Right forelimb (tissue), 1 donor: Measurements from ENCODE around the gene PCBP1.

Experiments
- DNase-seq: peaks from one replicate; pipeline ENCODE4 v3.0.0-alpha.2; 2018

PCBP1 gene

GRCh38 chr2:70083344-70084156 is 3.7 kb upstream of the PCBP1 start:
- DNase-seq: no peak

GRCh38 chr2:70084973-70085710 is 2.1 kb upstream of the PCBP1 start:
- DNase-seq: no peak

DNA sequence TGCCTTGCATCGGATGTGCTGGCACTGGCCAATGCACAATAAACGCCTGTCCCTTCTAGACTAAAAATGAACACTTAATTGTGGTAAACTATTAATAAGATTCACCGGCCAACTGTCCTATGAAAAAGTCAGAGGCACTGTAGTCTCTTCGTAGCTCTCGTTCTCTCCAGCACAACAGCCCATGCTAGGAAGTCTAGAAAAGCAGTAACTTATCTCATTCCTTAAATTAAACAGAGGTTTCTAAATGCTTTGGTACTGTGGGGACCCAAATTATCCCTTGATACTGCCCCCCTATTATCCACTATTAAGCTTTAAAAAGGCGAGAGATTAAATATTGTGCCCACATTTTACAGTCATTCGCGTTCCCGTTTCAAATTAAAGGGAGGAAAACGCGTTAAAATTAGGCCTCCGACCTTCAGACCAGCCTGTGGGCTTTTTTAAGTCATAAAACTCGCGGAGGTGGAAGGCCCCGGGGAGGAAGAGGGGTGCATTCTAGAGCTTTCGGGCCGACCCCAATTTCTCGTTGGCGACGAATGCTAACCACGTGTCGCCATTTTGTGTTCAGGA is 1.5 kb upstream of the PCBP1 start:
- no peak for DNase-seq

- peak; percentile 92 for DNase-seq
These were observed 919 bp upstream of the PCBP1 start for GRCh38 chr2:70086278-70086837.

DNA sequence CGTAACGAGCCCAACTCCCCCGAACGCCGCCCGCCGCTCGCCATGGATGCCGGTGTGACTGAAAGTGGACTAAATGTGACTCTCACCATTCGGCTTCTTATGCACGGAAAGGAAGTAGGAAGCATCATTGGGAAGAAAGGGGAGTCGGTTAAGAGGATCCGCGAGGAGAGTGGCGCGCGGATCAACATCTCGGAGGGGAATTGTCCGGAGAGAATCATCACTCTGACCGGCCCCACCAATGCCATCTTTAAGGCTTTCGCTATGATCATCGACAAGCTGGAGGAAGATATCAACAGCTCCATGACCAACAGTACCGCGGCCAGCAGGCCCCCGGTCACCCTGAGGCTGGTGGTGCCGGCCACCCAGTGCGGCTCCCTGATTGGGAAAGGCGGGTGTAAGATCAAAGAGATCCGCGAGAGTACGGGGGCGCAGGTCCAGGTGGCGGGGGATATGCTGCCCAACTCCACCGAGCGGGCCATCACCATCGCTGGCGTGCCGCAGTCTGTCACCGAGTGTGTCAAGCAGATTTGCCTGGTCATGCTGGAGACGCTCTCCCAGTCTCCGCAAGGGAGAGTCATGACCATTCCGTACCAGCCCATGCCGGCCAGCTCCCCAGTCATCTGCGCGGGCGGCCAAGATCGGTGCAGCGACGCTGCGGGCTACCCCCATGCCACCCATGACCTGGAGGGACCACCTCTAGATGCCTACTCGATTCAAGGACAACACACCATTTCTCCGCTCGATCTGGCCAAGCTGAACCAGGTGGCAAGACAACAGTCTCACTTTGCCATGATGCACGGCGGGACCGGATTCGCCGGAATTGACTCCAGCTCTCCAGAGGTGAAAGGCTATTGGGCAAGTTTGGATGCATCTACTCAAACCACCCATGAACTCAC is 673 bp downstream of the PCBP1 start:
- DNase-seq: peak; percentile 70

DNA sequence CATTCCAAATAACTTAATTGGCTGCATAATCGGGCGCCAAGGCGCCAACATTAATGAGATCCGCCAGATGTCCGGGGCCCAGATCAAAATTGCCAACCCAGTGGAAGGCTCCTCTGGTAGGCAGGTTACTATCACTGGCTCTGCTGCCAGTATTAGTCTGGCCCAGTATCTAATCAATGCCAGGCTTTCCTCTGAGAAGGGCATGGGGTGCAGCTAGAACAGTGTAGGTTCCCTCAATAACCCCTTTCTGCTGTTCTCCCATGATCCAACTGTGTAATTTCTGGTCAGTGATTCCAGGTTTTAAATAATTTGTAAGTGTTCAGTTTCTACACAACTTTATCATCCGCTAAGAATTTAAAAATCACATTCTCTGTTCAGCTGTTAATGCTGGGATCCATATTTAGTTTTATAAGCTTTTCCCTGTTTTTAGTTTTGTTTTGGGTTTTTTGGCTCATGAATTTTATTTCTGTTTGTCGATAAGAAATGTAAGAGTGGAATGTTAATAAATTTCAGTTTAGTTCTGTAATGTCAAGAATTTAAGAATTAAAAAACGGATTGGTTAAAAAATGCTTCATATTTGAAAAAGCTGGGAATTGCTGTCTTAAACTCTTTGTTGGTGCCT is 1.4 kb downstream of the PCBP1 start:
- DNase-seq: no peak

DNA sequence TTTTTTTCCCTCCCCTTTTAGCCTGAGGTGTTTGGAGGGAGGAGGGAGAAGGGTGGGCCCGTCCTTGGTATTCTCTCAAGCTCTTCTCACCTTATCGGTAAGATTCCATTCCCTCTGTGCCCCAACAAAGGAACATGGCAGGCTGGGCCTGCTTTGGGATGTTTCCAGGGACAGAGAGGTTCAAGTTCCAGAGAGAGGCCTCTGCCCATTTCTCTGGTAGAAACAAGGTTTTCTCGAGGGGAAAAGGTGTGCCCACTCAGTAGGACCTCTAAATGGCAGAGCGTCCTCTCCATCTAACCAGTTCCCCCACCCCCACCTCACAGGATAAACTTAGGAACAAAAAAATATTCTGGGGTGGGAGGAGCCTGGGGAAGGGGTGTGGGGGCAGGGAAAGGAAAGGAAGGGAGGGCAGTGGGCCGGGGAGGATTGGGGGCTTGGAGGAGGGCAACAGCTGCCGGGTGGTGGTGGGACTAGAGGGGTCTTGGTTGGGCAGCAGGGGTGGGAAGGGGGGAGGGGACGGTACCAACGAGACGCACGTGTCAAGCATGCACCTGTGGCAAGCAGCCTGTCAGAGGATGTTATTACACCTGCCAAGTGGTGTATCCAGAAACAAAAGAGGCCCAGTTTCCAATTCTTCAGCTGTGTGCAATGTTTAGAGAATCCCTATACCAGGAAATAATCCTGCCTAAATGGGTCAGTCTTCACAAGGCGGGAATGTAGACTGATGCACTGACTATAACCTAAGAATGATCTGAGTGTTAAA is 2.1 kb downstream of the PCBP1 start:
- peak; percentile 64 for DNase-seq

- no peak for DNase-seq
These were observed 2.8 kb downstream of the PCBP1 start for GRCh38 chr2:70089983-70090525.

- DNase-seq: no peak
These were observed 3.5 kb downstream of the PCBP1 start for GRCh38 chr2:70090706-70091334.

DNA sequence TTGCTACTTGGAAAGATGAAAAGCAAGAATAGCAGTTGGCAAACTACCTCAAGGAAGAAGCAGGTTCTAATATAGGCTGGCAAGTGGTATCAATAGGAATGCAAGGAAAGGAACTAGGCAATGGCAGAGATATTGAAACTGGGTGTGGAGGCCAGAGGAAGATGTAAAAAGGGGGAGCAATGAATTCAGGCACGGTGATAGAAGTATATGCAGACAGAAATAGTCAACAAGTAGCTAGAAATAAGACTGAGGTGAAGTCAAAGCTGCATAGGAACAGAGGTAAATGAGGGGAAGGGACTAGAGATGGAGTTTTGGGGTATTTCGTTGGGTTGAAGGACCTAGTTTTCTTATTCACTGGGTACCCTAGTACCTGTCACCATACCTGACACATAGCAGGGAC is 4.1 kb downstream of the PCBP1 start:
- no peak for DNase-seq

DNA sequence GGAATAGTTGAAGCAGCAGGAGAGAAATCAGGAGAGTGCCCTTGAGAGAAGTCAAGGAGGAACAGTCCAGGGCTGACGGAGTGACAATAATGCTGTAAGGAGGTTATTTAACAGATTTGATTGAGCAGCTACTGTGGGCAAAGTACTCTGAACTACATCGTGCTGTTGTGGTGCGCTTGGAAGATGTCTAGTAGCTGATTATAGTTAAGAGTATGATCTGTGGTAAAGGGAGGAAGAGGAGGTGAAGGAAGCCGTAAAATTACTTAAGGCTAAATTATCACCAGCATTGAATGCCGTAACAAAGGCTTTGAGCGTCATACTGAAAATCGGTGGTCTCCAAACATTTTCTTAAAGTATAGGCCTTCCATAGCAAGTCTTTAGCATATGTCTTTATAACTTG is 4.5 kb downstream of the PCBP1 start:
- no peak for DNase-seq

DNA sequence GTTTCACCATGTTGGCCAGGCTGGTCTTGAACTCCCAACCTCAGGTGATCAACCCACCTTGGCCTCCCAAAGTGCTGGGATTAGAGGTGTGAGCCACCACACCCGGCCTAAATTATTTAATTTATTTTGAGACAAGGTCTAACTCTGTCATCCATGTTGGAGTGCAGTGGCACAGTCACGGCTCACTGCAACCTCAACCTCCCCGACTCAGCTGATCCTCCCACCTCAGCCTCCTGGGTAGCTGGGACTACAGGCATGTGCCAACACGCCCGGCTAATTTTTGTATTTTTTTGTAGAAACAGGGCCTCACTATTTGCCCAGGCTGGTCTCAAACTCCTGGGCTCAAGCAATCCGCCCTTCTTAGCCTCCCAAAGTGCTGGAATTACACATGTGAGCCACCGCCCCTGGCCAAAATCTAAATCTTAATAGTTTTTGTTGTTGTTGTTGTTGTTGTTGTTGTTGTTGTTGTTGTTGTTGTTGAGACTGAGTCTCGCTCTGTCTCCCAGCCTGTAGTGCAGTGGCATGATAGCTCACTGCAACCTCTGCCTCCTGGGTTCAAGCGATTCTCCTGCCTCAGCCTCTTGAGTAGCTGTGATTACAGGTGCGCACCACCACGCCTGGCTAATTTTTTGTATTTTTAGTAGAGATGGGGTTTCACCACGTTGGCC is 5.4 kb downstream of the PCBP1 start:
- DNase-seq: peak; percentile 23

DNA sequence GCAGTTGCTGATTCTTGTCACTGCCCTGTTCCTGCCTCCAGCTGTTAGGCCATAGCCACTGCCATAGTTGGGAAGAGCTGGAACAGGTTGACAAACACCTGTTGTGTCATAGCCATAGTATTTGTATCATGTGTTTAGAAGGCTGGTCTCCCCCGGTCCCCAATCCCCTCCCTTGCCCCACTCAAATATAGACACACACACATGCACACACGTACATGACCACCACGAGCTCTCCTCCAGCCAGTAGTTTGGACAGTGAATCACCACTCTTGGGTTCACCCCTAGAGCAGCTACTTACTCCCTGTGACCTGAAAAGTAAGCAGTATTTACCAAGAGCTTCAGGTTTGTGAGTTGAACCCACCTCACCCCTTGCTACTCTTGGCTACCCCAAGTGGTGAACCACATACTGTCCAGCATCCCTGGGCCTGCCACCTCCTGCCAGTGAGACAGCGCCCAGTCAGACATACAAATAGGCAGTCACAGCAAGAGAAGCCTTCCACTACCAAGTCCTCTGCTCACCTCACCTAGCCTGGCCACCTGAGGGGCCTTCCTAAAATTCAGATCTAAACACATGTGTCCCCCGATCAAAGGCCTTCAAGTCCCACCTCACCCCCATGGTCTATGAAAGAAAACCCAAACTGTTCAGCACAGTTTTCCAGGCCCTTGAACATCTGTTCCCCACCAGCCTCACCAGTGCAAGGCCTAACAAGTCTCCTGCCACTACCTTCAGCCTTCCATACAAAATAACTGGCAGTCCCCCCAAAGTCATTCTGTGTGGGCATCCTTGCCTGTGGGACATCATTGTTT is 7.1 kb downstream of the PCBP1 start:
- DNase-seq: no peak

GRCh38 chr2:70094978-70095719 is 7.9 kb downstream of the PCBP1 start:
- DNase-seq: peak; percentile 43

- DNase-seq: peak; percentile 25
These were observed 8.7 kb downstream of the PCBP1 start for GRCh38 chr2:70095720-70096670.

- DNase-seq: no peak
These were observed 10.8 kb downstream of the PCBP1 start for GRCh38 chr2:70098032-70098431.

GRCh38 chr2:70099270-70099669 is 12.0 kb downstream of the PCBP1 start:
- no peak for DNase-seq
